Measurements from ENCODE around the gene TTC9. TPM values are rescaled to one million over a fixed set of nuclear protein-coding genes. Genes with fewer than 3 reads are reported as not detected.
"Not testable (repeated sequence)": the region's sequence is repeated elsewhere in the genome, so short reads cannot be mapped to it uniquely, and the experiment has no call there.

TTC9 gene
- total RNA-seq, 4 donors from 2014 or later, result 3.9 to 6.9 (median 5.4) TPM

DNA sequence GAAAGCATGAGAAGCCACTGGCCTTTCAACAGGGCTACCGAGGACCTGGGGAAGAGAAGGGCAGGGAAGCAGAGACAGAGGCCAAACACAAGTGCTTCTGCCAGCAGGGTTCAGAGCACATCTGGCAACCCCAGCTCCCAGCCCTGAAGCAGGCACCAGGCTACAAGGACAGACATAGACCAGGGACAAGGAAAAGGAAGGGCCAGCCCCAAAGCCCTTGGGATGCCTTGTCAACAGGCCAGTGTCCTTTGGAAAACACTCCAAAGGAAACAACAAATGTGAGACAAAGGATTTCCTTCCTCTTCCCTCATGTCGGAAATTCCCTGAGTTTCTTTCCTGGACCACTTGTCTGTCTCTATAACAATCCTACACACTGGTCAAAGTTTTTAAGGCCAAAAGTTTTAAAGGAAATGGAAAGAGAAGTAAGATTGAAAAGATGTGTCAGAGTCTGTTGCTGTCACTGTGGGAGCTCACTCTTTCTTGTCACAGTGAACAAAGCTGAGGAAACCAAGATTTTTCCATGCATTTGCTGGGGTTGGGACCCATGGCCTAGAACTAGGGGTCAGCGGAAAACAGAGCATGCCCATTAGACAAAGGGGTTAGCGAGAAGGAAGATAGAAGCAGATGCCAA, 59.4 kb downstream of the TTC9 start:
- Histone ChIP-seq H3K27me3 (no peaks in the 10 kb centered on the region), H3K9me3 (no peaks in the 10 kb centered on the region), H3K4me3 (no peak overlapping the region), H3K27ac (no peak overlapping the region), H3K36me3 (no peaks in the 10 kb centered on the region), H3K4me1 (no peaks in the 10 kb centered on the region)
- TF ChIP-seq EP300 (IDR thresholded peaks at IDR 0.05) (no peak), POLR2A (IDR thresholded peaks at IDR 0.05) (no peak)
- TF ChIP-seq, protein P1, sequence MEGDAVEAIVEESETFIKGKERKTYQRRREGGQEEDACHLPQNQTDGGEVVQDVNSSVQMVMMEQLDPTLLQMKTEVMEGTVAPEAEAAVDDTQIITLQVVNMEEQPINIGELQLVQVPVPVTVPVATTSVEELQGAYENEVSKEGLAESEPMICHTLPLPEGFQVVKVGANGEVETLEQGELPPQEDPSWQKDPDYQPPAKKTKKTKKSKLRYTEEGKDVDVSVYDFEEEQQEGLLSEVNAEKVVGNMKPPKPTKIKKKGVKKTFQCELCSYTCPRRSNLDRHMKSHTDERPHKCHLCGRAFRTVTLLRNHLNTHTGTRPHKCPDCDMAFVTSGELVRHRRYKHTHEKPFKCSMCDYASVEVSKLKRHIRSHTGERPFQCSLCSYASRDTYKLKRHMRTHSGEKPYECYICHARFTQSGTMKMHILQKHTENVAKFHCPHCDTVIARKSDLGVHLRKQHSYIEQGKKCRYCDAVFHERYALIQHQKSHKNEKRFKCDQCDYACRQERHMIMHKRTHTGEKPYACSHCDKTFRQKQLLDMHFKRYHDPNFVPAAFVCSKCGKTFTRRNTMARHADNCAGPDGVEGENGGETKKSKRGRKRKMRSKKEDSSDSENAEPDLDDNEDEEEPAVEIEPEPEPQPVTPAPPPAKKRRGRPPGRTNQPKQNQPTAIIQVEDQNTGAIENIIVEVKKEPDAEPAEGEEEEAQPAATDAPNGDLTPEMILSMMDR (IDR thresholded peaks at IDR 0.05), result no peak
- WGBS, 2 donors, result 69% methylated on average over 4 of the region's 4 CpGs
- DNase-seq (ENCODE audit: low spot score in 2 of 2), result no peak

DNA sequence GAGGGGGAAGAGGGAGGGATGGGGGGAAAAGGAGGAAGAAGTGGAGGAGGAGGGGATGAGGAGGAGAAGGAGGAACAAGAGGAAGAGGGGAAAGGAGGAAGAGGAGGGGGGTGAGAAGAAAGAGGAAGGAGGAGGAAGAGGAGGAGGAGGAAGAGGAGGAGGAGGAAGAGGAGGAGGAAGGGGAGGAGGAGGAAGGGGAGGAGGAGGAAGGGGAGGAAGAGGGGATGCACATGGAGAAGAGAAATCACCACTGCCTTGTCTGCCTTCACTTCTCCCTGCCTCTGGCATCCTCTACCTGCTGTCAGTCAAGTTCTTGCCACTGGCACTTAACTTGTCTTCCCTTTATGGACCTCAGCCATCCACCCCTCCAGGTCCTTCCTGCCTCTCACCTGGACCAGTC, 59.9 kb downstream of the TTC9 start:
- TF ChIP-seq, protein P1 (IDR thresholded peaks at IDR 0.05), result no peak
- TF ChIP-seq EP300 (IDR thresholded peaks at IDR 0.05) (no peak), POLR2A (IDR thresholded peaks at IDR 0.05) (no peak)
- Histone ChIP-seq H3K9me3 (no peaks in the 10 kb centered on the region), H3K36me3 (no peaks in the 10 kb centered on the region), H3K27me3 (no peaks in the 10 kb centered on the region), H3K4me3 (no peak overlapping the region), H3K4me1 (no peaks in the 10 kb centered on the region), H3K27ac (no peak overlapping the region)
- DNase-seq (ENCODE audit: low spot score in 2 of 2), result no peak

DNA sequence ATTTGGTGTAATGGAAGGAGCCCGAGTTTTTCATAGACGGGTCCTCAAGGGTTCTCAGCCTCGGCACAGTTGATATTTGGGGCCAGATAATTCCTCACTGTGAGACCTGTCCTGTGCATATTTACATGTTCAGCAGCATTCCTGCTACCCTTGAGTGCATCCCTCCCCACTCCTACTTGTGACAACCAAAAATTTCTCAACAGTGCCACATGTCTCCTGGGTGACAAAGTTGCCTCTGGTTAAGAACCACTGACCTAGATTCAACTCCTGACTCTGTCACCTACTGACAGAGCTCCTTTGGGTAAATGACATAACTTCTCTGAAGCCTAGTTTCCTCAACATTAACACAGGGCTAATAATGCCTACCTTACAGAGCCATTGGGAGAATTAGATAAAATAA, 60.4 kb downstream of the TTC9 start:
- Histone ChIP-seq H3K36me3 (no peaks in the 10 kb centered on the region), H3K27ac (no peak overlapping the region), H3K9me3 (no peaks in the 10 kb centered on the region), H3K27me3 (no peaks in the 10 kb centered on the region), H3K4me1 (no peaks in the 10 kb centered on the region), H3K4me3 (no peak overlapping the region)
- no peak for DNase-seq (ENCODE audit: low spot score in 2 of 2)
- WGBS, 2 donors, result 85 to 93% methylated on average over 3 of the region's 3 CpGs
- no peak for TF ChIP-seq POLR2A (IDR thresholded peaks at IDR 0.05)
- TF ChIP-seq, protein P1 (IDR thresholded peaks at IDR 0.05), result no peak
- no peak for TF ChIP-seq EP300 (IDR thresholded peaks at IDR 0.05)

DNA sequence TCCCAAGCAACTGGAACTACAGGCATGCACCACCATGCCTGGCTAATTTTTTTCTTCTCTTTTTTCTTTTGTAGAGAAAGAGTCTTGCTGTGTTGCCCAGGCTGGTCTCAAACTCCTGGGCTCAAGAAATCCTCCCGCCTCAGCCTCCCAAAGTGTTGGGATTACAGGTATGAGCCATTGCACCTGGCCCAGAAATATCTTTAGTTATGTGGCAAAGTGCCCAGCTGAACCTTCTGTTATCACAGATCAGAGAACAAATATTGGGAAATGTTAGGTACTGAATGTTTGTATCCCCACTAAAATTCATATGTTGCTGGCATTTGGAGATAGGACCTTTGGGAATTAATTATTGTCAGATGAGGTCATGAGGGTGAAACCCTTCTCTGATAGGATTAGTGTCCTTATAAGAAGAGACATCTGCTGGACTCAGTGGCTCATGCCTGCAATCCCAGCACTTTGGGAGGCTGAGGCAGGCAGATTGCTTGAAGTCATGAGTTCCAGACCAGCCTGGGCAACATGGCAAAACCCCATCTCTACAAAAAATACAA, 62.0 kb downstream of the TTC9 start:
- H3K9me3 ChIP-seq; H3K27me3 ChIP-seq; H3K27ac ChIP-seq; H3K4me3 ChIP-seq; H3K36me3 ChIP-seq; DNase-seq (ENCODE audit: low spot score in 2 of 2); H3K4me1 ChIP-seq: not testable (repeated sequence)
- 90 to 91% methylated on average over 1 of the region's 1 CpG for WGBS, 2 donors

DNA sequence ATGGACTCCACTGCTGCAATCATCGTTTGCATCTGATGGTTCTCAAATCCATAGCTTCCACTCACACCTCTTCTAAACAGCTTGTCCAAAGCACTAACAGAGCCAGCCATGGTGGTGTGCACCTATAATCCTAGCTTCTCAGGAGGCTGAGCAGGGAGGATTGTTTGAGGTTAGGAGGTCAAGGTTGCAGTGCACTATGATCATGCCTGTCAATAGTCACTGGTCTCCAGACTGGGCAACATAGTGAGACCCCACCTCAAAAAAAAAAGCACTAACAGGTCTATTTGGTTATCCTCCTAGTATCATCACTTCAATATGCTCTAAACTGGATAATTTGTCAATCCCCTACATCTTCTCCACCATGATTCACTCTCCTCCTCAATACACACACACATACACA, 63.2 kb downstream of the TTC9 start:
- 79 to 91% methylated on average over 1 of the region's 1 CpG for WGBS, 2 donors
- no peaks in the 10 kb centered on the region for H3K9me3 ChIP-seq
- no peaks in the 10 kb centered on the region for H3K36me3 ChIP-seq
- no peak for TF ChIP-seq EP300 (IDR thresholded peaks at IDR 0.05)
- no peak for TF ChIP-seq POLR2A (IDR thresholded peaks at IDR 0.05)
- TF ChIP-seq, protein P1 (IDR thresholded peaks at IDR 0.05), result no peak
- no peaks in the 10 kb centered on the region for H3K27me3 ChIP-seq
- H3K27ac ChIP-seq, result no peak overlapping the region
- H3K4me3 ChIP-seq, result no peak overlapping the region
- no peaks in the 10 kb centered on the region for H3K4me1 ChIP-seq
- no peak for DNase-seq (ENCODE audit: low spot score in 2 of 2)

DNA sequence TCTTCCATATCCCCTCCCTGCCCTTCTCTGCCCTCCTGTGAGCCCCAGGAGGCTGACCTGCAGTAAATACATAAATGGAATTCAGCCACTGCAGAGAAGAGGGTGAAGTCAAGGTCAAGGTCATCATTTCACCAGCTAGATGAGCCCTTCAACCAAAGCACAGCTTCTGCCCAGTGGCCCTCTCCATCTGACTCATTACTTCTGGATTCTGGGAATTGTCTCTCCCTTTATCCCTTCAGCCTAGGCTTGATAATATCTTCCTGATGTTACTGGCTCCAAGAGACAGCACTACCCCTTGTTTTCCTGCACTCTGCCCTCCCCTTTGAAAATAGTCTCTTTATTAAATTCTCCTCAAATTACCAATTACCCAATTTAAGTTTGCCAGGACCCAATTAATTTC, 64.5 kb downstream of the TTC9 start:
- Histone ChIP-seq H3K4me3 (no peak overlapping the region), H3K4me1 (no peaks in the 10 kb centered on the region), H3K27me3 (no peaks in the 10 kb centered on the region), H3K27ac (no peak overlapping the region), H3K9me3 (no peaks in the 10 kb centered on the region), H3K36me3 (no peaks in the 10 kb centered on the region)
- TF ChIP-seq EP300 (IDR thresholded peaks at IDR 0.05) (no peak), POLR2A (IDR thresholded peaks at IDR 0.05) (no peak)
- TF ChIP-seq, protein P1 (IDR thresholded peaks at IDR 0.05), result no peak
- DNase-seq (ENCODE audit: low spot score in 2 of 2), result no peak

Measured in tibial nerve (tissue), 4 donors.